ENCODE results near the gene PJA2. TPM values are rescaled to one million over a fixed set of nuclear protein-coding genes. Genes with fewer than 3 reads are reported as not detected.

The PJA2 gene
- total and polyA plus RNA-seq, 2 of the 8 experiments (the other 6 are each of a cell fraction or from before 2014, with no cell fraction given) = 15.3 to 47.7 TPM

DNA sequence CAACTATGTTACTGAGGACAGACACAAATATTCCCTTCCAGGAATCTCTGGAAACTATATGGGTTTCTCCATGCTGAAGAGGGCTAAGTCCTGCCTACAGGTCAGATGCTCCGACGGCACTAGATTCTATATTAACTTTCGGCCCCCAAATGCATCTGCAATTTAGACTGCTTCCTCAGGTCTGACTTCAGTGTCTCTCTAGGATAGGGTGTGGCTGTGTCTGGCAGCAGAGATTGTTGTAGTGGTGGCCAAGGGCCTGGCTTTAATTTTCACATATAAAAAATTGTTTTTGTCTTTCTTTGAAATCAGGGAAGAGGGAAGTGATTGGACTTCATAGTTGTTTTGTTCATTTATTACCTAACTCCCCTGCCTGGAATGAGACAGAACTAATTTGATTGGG, 101.8 kb downstream of the PJA2 start (continued):
- TF ChIP-seq, protein P1, sequence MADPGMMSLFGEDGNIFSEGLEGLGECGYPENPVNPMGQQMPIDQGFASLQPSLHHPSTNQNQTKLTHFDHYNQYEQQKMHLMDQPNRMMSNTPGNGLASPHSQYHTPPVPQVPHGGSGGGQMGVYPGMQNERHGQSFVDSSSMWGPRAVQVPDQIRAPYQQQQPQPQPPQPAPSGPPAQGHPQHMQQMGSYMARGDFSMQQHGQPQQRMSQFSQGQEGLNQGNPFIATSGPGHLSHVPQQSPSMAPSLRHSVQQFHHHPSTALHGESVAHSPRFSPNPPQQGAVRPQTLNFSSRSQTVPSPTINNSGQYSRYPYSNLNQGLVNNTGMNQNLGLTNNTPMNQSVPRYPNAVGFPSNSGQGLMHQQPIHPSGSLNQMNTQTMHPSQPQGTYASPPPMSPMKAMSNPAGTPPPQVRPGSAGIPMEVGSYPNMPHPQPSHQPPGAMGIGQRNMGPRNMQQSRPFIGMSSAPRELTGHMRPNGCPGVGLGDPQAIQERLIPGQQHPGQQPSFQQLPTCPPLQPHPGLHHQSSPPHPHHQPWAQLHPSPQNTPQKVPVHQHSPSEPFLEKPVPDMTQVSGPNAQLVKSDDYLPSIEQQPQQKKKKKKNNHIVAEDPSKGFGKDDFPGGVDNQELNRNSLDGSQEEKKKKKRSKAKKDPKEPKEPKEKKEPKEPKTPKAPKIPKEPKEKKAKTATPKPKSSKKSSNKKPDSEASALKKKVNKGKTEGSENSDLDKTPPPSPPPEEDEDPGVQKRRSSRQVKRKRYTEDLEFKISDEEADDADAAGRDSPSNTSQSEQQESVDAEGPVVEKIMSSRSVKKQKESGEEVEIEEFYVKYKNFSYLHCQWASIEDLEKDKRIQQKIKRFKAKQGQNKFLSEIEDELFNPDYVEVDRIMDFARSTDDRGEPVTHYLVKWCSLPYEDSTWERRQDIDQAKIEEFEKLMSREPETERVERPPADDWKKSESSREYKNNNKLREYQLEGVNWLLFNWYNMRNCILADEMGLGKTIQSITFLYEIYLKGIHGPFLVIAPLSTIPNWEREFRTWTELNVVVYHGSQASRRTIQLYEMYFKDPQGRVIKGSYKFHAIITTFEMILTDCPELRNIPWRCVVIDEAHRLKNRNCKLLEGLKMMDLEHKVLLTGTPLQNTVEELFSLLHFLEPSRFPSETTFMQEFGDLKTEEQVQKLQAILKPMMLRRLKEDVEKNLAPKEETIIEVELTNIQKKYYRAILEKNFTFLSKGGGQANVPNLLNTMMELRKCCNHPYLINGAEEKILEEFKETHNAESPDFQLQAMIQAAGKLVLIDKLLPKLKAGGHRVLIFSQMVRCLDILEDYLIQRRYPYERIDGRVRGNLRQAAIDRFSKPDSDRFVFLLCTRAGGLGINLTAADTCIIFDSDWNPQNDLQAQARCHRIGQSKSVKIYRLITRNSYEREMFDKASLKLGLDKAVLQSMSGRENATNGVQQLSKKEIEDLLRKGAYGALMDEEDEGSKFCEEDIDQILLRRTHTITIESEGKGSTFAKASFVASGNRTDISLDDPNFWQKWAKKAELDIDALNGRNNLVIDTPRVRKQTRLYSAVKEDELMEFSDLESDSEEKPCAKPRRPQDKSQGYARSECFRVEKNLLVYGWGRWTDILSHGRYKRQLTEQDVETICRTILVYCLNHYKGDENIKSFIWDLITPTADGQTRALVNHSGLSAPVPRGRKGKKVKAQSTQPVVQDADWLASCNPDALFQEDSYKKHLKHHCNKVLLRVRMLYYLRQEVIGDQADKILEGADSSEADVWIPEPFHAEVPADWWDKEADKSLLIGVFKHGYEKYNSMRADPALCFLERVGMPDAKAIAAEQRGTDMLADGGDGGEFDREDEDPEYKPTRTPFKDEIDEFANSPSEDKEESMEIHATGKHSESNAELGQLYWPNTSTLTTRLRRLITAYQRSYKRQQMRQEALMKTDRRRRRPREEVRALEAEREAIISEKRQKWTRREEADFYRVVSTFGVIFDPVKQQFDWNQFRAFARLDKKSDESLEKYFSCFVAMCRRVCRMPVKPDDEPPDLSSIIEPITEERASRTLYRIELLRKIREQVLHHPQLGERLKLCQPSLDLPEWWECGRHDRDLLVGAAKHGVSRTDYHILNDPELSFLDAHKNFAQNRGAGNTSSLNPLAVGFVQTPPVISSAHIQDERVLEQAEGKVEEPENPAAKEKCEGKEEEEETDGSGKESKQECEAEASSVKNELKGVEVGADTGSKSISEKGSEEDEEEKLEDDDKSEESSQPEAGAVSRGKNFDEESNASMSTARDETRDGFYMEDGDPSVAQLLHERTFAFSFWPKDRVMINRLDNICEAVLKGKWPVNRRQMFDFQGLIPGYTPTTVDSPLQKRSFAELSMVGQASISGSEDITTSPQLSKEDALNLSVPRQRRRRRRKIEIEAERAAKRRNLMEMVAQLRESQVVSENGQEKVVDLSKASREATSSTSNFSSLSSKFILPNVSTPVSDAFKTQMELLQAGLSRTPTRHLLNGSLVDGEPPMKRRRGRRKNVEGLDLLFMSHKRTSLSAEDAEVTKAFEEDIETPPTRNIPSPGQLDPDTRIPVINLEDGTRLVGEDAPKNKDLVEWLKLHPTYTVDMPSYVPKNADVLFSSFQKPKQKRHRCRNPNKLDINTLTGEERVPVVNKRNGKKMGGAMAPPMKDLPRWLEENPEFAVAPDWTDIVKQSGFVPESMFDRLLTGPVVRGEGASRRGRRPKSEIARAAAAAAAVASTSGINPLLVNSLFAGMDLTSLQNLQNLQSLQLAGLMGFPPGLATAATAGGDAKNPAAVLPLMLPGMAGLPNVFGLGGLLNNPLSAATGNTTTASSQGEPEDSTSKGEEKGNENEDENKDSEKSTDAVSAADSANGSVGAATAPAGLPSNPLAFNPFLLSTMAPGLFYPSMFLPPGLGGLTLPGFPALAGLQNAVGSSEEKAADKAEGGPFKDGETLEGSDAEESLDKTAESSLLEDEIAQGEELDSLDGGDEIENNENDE (IDR thresholded peaks at IDR 0.05; ENCODE audit: insufficient replicate concordance, low read length) = no peak
- no peak for TF ChIP-seq TBP (IDR thresholded peaks at IDR 0.05; ENCODE audit: low read depth, low read length)
- no peak for TF ChIP-seq PHF8 (conservative IDR thresholded peaks at IDR 0.05; ENCODE audit: low read depth, low read length)
- no peak for TF ChIP-seq ZNF274 (IDR thresholded peaks at IDR 0.05; ENCODE audit: borderline replicate concordance, extremely low read depth, low read length)
- TF ChIP-seq, protein P2, sequence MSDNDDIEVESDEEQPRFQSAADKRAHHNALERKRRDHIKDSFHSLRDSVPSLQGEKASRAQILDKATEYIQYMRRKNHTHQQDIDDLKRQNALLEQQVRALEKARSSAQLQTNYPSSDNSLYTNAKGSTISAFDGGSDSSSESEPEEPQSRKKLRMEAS (IDR thresholded peaks at IDR 0.05) = no peak
- no peak for TF ChIP-seq POU5F1 (IDR thresholded peaks at IDR 0.05; ENCODE audit: low read depth, low read length)
- no peak for TF ChIP-seq CREB1 (IDR thresholded peaks at IDR 0.05)
- TF ChIP-seq, protein P3, sequence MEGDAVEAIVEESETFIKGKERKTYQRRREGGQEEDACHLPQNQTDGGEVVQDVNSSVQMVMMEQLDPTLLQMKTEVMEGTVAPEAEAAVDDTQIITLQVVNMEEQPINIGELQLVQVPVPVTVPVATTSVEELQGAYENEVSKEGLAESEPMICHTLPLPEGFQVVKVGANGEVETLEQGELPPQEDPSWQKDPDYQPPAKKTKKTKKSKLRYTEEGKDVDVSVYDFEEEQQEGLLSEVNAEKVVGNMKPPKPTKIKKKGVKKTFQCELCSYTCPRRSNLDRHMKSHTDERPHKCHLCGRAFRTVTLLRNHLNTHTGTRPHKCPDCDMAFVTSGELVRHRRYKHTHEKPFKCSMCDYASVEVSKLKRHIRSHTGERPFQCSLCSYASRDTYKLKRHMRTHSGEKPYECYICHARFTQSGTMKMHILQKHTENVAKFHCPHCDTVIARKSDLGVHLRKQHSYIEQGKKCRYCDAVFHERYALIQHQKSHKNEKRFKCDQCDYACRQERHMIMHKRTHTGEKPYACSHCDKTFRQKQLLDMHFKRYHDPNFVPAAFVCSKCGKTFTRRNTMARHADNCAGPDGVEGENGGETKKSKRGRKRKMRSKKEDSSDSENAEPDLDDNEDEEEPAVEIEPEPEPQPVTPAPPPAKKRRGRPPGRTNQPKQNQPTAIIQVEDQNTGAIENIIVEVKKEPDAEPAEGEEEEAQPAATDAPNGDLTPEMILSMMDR (IDR thresholded peaks at IDR 0.05; ENCODE audit: control extremely low read depth in 1 of 3, insufficient read depth in 1 of 3, low read depth in 1 of 3, low read length in 3 of 3) = no peak
- no peak for TF ChIP-seq KDM4A (IDR thresholded peaks at IDR 0.05; ENCODE audit: low read depth, low read length, severe bottlenecking)

All from H1 (cell line).